GM15510 (cell line): ENCODE data around the gene ITPR2.

Source experiments
- POLR2A ChIP-seq: IDR thresholded peaks from 3 replicates; pipeline ENCODE4 v1.6.1; 2011; ENCODE audit warnings: borderline replicate concordance; ENCODE audit not compliant: insufficient read length; ENCODE audit errors: extremely low read depth

The ITPR2 gene

GRCh38 chr12:26523708-26524150 is 309.3 kb downstream of the ITPR2 start:
- no peak for TF ChIP-seq POLR2A

- TF ChIP-seq POLR2A, result no peak
Observed at GRCh38 chr12:26520869-26521268, 312.1 kb downstream of the ITPR2 start.

GRCh38 chr12:26520109-26520508 is 312.9 kb downstream of the ITPR2 start:
- TF ChIP-seq POLR2A, result no peak

GRCh38 chr12:26519462-26519861 is 313.5 kb downstream of the ITPR2 start:
- no peak for TF ChIP-seq POLR2A

GRCh38 chr12:26514364-26514763 is 318.6 kb downstream of the ITPR2 start:
- no peak for TF ChIP-seq POLR2A

GRCh38 chr12:26513363-26514043 is 319.5 kb downstream of the ITPR2 start:
- no peak for TF ChIP-seq POLR2A

GRCh38 chr12:26512213-26512612 is 320.8 kb downstream of the ITPR2 start:
- no peak for TF ChIP-seq POLR2A

- TF ChIP-seq POLR2A, result no peak
Observed at GRCh38 chr12:26510354-26510674, 322.7 kb downstream of the ITPR2 start.

- TF ChIP-seq POLR2A, result no peak
Observed at GRCh38 chr12:26507613-26508012, 325.4 kb downstream of the ITPR2 start.

- no peak for TF ChIP-seq POLR2A
Observed at GRCh38 chr12:26499979-26500640, 332.9 kb downstream of the ITPR2 start.

- TF ChIP-seq POLR2A, result no peak
Observed at GRCh38 chr12:26496170-26496569, 336.8 kb downstream of the ITPR2 start.

GRCh38 chr12:26493656-26494055 is 339.3 kb downstream of the ITPR2 start:
- TF ChIP-seq POLR2A, result no peak

GRCh38 chr12:26492406-26492805 is 340.6 kb downstream of the ITPR2 start:
- no peak for TF ChIP-seq POLR2A

GRCh38 chr12:26489908-26490307 is 343.1 kb downstream of the ITPR2 start:
- TF ChIP-seq POLR2A, result no peak

- TF ChIP-seq POLR2A, result no peak
Observed at GRCh38 chr12:26488351-26488750, 344.6 kb downstream of the ITPR2 start.

- TF ChIP-seq POLR2A, result no peak
Observed at GRCh38 chr12:26473291-26473690, 359.7 kb downstream of the ITPR2 start.

- no peak for TF ChIP-seq POLR2A
Observed at GRCh38 chr12:26471560-26471959, 361.4 kb downstream of the ITPR2 start.

GRCh38 chr12:26469421-26470180 is 363.4 kb downstream of the ITPR2 start:
- no peak for TF ChIP-seq POLR2A
